Measurements from ENCODE around the gene MAN1C1. TPM values are rescaled to one million over a fixed set of nuclear protein-coding genes. Genes with fewer than 3 reads are reported as not detected.

MAN1C1 gene
- polyA plus RNA-seq, 1 of the 3 experiments (the other 2 are of a cell fraction): 0.20 TPM

DNA sequence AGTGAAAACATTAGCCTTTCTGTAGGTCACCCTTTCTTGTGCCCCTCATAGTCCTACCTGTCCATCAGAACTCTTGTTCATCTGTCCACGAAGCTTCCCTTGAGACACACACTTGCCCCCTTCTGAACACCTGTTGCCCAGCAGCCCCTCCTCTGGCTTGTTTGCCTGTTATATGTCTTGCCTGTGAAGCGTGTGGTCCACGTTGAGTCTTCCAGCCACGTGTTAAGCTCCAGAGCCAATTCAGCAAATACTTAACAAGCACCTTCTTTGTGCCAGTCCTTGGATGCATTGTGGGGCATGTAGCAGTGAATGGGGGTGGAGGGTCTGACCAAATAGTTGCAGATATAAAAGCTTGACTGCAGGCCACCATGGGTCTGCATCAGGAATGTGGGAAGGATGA, 66.6 kb downstream of the MAN1C1 start:
- H3K36me3 ChIP-seq (replicated peaks in 1 of 2; ENCODE audit: control insufficient read depth in 1 of 2, insufficient read depth in 2 of 2, low read length in 1 of 2): no peaks in the 10 kb centered on the region
- TF ChIP-seq, protein P1, sequence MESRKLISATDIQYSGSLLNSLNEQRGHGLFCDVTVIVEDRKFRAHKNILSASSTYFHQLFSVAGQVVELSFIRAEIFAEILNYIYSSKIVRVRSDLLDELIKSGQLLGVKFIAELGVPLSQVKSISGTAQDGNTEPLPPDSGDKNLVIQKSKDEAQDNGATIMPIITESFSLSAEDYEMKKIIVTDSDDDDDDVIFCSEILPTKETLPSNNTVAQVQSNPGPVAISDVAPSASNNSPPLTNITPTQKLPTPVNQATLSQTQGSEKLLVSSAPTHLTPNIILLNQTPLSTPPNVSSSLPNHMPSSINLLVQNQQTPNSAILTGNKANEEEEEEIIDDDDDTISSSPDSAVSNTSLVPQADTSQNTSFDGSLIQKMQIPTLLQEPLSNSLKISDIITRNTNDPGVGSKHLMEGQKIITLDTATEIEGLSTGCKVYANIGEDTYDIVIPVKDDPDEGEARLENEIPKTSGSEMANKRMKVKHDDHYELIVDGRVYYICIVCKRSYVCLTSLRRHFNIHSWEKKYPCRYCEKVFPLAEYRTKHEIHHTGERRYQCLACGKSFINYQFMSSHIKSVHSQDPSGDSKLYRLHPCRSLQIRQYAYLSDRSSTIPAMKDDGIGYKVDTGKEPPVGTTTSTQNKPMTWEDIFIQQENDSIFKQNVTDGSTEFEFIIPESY (IDR thresholded peaks at IDR 0.05; ENCODE audit: borderline replicate concordance, low read depth): no peak
- TF ChIP-seq TEAD4 (IDR thresholded peaks at IDR 0.05; ENCODE audit: borderline replicate concordance, insufficient read depth) (no peak), EZH2phosphoT487 (IDR thresholded peaks at IDR 0.05; ENCODE audit: borderline replicate concordance, low read depth) (no peak), GABPA (IDR thresholded peaks at IDR 0.05; ENCODE audit: low read depth) (no peak), CHD2 (IDR thresholded peaks at IDR 0.05; ENCODE audit: low read length, partially characterized antibody) (no peak), MXI1 (IDR thresholded peaks at IDR 0.05; ENCODE audit: low read depth, low read length) (no peak)
- TF ChIP-seq, protein P2, sequence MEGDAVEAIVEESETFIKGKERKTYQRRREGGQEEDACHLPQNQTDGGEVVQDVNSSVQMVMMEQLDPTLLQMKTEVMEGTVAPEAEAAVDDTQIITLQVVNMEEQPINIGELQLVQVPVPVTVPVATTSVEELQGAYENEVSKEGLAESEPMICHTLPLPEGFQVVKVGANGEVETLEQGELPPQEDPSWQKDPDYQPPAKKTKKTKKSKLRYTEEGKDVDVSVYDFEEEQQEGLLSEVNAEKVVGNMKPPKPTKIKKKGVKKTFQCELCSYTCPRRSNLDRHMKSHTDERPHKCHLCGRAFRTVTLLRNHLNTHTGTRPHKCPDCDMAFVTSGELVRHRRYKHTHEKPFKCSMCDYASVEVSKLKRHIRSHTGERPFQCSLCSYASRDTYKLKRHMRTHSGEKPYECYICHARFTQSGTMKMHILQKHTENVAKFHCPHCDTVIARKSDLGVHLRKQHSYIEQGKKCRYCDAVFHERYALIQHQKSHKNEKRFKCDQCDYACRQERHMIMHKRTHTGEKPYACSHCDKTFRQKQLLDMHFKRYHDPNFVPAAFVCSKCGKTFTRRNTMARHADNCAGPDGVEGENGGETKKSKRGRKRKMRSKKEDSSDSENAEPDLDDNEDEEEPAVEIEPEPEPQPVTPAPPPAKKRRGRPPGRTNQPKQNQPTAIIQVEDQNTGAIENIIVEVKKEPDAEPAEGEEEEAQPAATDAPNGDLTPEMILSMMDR (IDR thresholded peaks at IDR 0.05): no peak
- TF ChIP-seq, protein P3, sequence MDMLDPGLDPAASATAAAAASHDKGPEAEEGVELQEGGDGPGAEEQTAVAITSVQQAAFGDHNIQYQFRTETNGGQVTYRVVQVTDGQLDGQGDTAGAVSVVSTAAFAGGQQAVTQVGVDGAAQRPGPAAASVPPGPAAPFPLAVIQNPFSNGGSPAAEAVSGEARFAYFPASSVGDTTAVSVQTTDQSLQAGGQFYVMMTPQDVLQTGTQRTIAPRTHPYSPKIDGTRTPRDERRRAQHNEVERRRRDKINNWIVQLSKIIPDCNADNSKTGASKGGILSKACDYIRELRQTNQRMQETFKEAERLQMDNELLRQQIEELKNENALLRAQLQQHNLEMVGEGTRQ (IDR thresholded peaks at IDR 0.05; ENCODE audit: borderline replicate concordance, low read depth, low read length): no peak
- TF ChIP-seq, protein P4, sequence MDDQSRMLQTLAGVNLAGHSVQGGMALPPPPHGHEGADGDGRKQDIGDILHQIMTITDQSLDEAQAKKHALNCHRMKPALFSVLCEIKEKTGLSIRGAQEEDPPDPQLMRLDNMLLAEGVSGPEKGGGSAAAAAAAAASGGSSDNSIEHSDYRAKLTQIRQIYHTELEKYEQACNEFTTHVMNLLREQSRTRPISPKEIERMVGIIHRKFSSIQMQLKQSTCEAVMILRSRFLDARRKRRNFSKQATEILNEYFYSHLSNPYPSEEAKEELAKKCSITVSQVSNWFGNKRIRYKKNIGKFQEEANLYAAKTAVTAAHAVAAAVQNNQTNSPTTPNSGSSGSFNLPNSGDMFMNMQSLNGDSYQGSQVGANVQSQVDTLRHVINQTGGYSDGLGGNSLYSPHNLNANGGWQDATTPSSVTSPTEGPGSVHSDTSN (IDR thresholded peaks at IDR 0.05): no peak
- POLR2A ChIA-PET: no interaction called here
- H2AFZ ChIP-seq (ENCODE audit: low read depth): no peak overlapping the region
- H3K4me1 ChIP-seq (ENCODE audit: control insufficient read depth in 1 of 2, insufficient read depth in 2 of 2, low read depth in 1 of 2, low read length in 1 of 2): peaks cover 1 to 2% of the 10 kb centered on the region in 2 experiments; a peak in 3 of 4 replicates
- H4K20me1 ChIP-seq (ENCODE audit: insufficient read depth): no peaks in the 10 kb centered on the region
- no peak overlapping the region for H3K27ac ChIP-seq (ENCODE audit: low read depth in 2 of 2, low read length in 1 of 2)
- H3K27me3 ChIP-seq (ENCODE audit: insufficient read depth): peaks cover 11% of the 10 kb centered on the region; the same call in 1 of the 2 replicates
- no peak overlapping the region for H3K4me3 ChIP-seq (ENCODE audit: low read depth in 2 of 2, low read length in 1 of 2)
- H3K9ac ChIP-seq: no peak overlapping the region
- DNase-seq: no peak
- CTCF ChIA-PET: interaction anchor here (1.0 to 3.0 kb wide), 2 partner anchors 9 to 29 kb away, joined by 3 to 16 read pairs; no protein-coding TSS in a partner anchor
- no peaks in the 10 kb centered on the region for H3K9me3 ChIP-seq
- no peaks in the 10 kb centered on the region for H3K79me2 ChIP-seq (ENCODE audit: insufficient read depth)
- WGBS (ENCODE audit: low lambda C conversion rate): 81% methylated on average over 4 of the region's 4 CpGs
- no peak overlapping the region for H3K4me2 ChIP-seq
- no peaks in the 10 kb centered on the region for H3K9me2 ChIP-seq
- no peaks in the 10 kb centered on the region for H3F3A ChIP-seq (replicated peaks; ENCODE audit: insufficient read depth)

DNA sequence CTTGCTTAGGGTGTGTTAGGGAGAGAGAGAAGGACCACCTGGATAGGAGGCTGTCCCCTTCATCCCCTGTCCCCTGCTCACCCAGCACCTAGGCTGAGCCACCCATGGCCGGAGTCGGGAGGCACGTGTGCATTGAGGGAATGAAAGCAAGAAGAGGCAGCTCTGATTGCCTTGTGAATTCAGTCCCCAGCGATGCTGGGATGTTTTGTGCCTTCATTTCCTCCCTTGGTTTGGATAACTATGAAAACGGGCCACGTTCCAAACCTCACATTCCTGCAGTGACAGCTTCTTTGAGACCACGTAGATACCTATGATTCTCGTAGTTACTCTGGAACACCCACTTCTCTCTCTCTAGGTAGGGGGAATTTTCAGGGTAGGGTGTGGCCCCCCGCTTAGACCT, 67.1 kb downstream of the MAN1C1 start:
- no peak for DNase-seq
- Histone ChIP-seq H3K36me3 (replicated peaks in 1 of 2; ENCODE audit: control insufficient read depth in 1 of 2, insufficient read depth in 2 of 2, low read length in 1 of 2) (no peaks in the 10 kb centered on the region), H3K9ac (no peak overlapping the region), H3F3A (replicated peaks; ENCODE audit: insufficient read depth) (no peaks in the 10 kb centered on the region), H3K27ac (ENCODE audit: low read depth in 2 of 2, low read length in 1 of 2) (no peak overlapping the region), H3K9me2 (no peaks in the 10 kb centered on the region), H3K79me2 (ENCODE audit: insufficient read depth) (no peaks in the 10 kb centered on the region), H3K4me2 (no peak overlapping the region), H3K4me3 (ENCODE audit: low read depth in 2 of 2, low read length in 1 of 2) (no peak overlapping the region), H3K4me1 (ENCODE audit: control insufficient read depth in 1 of 2, insufficient read depth in 2 of 2, low read depth in 1 of 2, low read length in 1 of 2) (peaks cover 7% of the 10 kb centered on the region in 2 experiments; a peak in 3 of 4 replicates), H4K20me1 (ENCODE audit: insufficient read depth) (no peaks in the 10 kb centered on the region), H3K27me3 (ENCODE audit: insufficient read depth) (peaks cover 7% of the 10 kb centered on the region; the same call in 1 of the 2 replicates), H3K9me3 (no peaks in the 10 kb centered on the region), H2AFZ (ENCODE audit: low read depth) (no peak overlapping the region)
- no peak for TF ChIP-seq SIN3A (IDR thresholded peaks at IDR 0.05; ENCODE audit: borderline replicate concordance, low read depth, low read length)
- no peak for TF ChIP-seq NFIC (IDR thresholded peaks at IDR 0.05; ENCODE audit: borderline replicate concordance)
- TF ChIP-seq TAF1 (IDR thresholded peaks at IDR 0.05; ENCODE audit: borderline replicate concordance, low read depth, low read length): no peak
- TF ChIP-seq MAX (IDR thresholded peaks at IDR 0.05; ENCODE audit: low read depth): no peak
- ChIA-PET POLR2A (no interaction called here), CTCF (interaction anchor here (1.0 to 3.0 kb wide), 2 partner anchors 8 to 28 kb away, joined by 3 to 16 read pairs; no protein-coding TSS in a partner anchor)
- 54% methylated on average over 9 of the region's 9 CpGs for WGBS (ENCODE audit: low lambda C conversion rate)
